ENCODE measurements around the gene RAB35. TPM values are rescaled to one million over a fixed set of nuclear protein-coding genes. Genes with fewer than 3 reads are reported as not detected.

RAB35 gene
- total RNA-seq, 4 donors from 2014 or later: 31.5 to 39.5 (median 33.8) TPM

GRCh38 chr12:120131116-120131515, 14.6 kb upstream of the RAB35 start:
- 89 to 92% methylated on average over 10 to 13 of the region's 15 CpGs for WGBS, 2 donors
- no peak overlapping the region for H3K4me3 ChIP-seq (ENCODE audit: low read depth, poor library complexity, severe bottlenecking)
- TF ChIP-seq CTCF (IDR thresholded peaks at IDR 0.05) (no peak), POLR2A (IDR thresholded peaks at IDR 0.05) (no peak)
- intact Hi-C loops (cut with DNase I; ENCODE audit: low total_unique reads): no loop called here
- no peak for DNase-seq (ENCODE audit: low spot score in 2 of 2)

- WGBS, 2 donors: 79 to 84% methylated on average over 5 to 6 of the region's 6 CpGs
- H3K4me3 ChIP-seq (ENCODE audit: low read depth, poor library complexity, severe bottlenecking): no peak overlapping the region
- intact Hi-C loops (cut with DNase I; ENCODE audit: low total_unique reads): no loop called here
- DNase-seq (ENCODE audit: low spot score in 2 of 2): no peak
- TF ChIP-seq POLR2A (IDR thresholded peaks at IDR 0.05) (no peak), CTCF (IDR thresholded peaks at IDR 0.05) (no peak)
Observed at GRCh38 chr12:120130011-120130410, 13.5 kb upstream of the RAB35 start.

- intact Hi-C loops (cut with DNase I; ENCODE audit: low total_unique reads): no loop called here
- 50 to 54% methylated on average over 2 of the region's 2 CpGs for WGBS, 2 donors
- DNase-seq (ENCODE audit: low spot score in 2 of 2): peak in 1 of 2 donors; percentile 65
- no peak overlapping the region for H3K4me3 ChIP-seq (ENCODE audit: low read depth, poor library complexity, severe bottlenecking)
- TF ChIP-seq CTCF (IDR thresholded peaks at IDR 0.05): no peak
- no peak for TF ChIP-seq POLR2A (IDR thresholded peaks at IDR 0.05)
Observed at GRCh38 chr12:120126635-120127005, 10.1 kb upstream of the RAB35 start.

- no peak overlapping the region for H3K4me3 ChIP-seq (ENCODE audit: low read depth, poor library complexity, severe bottlenecking)
- TF ChIP-seq CTCF (IDR thresholded peaks at IDR 0.05): no peak
- TF ChIP-seq POLR2A (IDR thresholded peaks at IDR 0.05): no peak
- intact Hi-C loops (cut with DNase I; ENCODE audit: low total_unique reads): no loop called here
- DNase-seq (ENCODE audit: low spot score in 2 of 2): no peak
- WGBS, 2 donors: 77 to 80% methylated on average over 6 of the region's 6 CpGs
Observed at GRCh38 chr12:120125792-120126634, 9.5 kb upstream of the RAB35 start.

- 83 to 87% methylated on average over 4 of the region's 4 CpGs for WGBS, 2 donors
- DNase-seq (ENCODE audit: low spot score in 2 of 2): no peak
- no peak overlapping the region for H3K4me3 ChIP-seq (ENCODE audit: low read depth, poor library complexity, severe bottlenecking)
- no peak for TF ChIP-seq POLR2A (IDR thresholded peaks at IDR 0.05)
- TF ChIP-seq CTCF (IDR thresholded peaks at IDR 0.05): no peak
- intact Hi-C loops (cut with DNase I; ENCODE audit: low total_unique reads): no loop called here
Observed at GRCh38 chr12:120125029-120125428, 8.5 kb upstream of the RAB35 start.

All from lower leg skin (tissue), 4 donors.